CD4-positive, alpha-beta T cell treated with Interleukin-21 for 1 hour (primary cell): Measurements from ENCODE around the gene THUMPD3.

ENCODE experiments used
- DNase-seq: peaks from one replicate; pipeline ENCODE4 v3.0.0-alpha.2; 2020

THUMPD3 gene

DNA sequence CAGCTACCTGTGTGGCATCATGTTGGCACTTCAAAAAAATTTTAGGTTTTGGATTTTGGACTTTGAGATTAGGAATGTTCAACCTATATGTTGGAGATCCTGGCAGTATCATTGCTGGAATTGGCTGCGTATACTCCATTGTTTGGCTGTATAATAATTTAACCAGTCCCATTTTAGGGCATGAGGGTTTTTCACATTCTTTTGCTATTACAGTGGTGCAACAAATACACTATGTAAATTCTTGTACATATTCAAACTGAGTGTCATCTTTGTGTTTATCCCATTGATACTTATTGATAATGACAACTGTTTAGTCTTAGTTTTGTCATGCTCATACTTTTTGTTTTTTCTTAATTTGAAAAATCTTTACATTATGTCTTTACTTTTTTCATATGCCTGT lies 6.7 kb downstream of the THUMPD3 start:
- DNase-seq: no peak

DNA sequence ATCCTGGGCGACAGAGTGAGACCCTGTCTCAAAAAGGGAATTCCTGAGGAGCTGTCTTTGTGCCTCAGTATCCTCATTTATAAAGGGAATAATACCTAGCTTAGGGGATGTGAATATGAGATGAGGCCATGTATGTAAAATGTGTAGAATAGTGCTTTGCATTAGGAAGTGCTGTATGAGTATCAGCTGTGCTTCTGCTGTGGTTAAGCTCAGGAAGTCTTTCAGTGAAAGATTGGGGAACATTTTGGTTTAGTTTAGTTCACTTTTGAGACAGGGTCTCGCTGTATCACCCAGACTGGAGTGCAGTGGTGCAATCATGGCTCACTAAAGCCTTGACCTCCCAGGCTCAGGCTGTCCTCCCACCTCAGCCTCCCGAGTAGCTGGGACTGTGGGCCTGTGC lies 10.6 kb downstream of the THUMPD3 start:
- DNase-seq: no peak

DNA sequence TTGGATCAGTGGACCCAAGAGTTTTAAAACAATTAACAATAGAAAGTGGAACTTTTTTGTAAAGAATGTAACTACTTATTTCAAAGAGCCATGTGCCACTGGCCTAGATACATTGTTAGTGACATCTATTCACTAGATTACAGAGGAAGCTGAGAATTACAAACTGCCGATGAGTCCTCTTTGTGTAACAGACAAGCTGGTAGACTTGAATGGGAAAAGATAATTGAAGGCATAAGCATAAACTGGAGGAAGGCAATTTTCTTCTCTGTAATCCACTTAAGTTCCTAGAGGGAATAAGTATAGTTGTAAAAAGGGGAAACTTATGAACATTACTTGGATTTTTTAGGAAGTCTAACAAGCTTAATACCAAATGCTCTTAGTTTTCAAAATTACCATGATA lies 15.1 kb downstream of the THUMPD3 start:
- DNase-seq: no peak

GRCh38 chr3:9379327-9379726 lies 16.5 kb downstream of the THUMPD3 start:
- no peak for DNase-seq

DNA sequence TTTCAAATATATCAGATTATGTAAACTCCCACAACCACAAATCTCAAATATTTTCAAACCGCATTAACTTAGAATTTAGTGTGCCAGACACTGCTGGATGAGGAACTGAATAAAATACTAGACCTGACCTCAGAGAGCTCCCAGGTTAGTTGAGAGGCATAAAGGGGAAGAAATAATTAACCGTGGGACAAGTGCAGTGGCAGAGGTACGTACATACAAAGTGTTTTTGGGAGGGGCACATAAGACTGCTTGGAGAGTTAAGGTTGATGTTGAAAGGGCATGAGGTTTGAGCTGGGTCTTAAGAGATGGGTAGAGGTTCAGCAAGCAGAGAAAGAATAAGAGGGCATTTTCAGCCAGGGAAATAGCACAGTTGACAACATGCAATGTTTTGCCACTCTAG lies 17.2 kb downstream of the THUMPD3 start:
- DNase-seq: no peak

DNA sequence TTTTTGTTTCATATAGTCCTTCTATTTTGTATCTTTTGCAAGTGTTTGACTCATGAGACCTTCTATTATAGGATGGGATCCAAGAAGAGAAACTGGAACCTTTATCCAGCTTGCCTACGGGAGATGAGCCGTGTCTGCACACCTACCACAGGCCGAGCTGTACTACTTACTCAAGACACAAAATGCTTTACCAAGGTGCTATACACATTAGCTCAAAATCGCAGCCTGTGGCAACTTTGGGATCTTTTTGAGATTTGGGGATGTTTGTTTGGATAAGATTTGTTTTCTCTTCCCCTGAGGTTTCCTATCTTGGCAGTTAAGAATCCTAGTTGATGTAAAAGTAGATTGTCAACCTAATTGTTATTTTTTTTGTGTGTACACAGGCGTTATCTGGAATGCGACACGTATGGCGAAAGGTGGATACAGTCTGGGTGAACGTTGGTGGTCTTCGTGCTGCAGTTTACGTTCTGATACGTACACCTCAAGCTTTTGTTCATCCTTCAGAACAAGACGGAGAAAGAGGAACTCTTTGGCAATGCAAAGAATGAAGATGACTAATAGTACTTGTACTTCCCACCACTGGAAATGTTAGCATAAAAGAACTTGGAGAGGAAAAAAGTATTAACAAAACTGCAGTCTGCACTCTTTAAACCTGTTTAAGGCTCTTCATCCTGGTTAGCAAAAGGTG lies 21.4 kb downstream of the THUMPD3 start:
- no peak for DNase-seq

DNA sequence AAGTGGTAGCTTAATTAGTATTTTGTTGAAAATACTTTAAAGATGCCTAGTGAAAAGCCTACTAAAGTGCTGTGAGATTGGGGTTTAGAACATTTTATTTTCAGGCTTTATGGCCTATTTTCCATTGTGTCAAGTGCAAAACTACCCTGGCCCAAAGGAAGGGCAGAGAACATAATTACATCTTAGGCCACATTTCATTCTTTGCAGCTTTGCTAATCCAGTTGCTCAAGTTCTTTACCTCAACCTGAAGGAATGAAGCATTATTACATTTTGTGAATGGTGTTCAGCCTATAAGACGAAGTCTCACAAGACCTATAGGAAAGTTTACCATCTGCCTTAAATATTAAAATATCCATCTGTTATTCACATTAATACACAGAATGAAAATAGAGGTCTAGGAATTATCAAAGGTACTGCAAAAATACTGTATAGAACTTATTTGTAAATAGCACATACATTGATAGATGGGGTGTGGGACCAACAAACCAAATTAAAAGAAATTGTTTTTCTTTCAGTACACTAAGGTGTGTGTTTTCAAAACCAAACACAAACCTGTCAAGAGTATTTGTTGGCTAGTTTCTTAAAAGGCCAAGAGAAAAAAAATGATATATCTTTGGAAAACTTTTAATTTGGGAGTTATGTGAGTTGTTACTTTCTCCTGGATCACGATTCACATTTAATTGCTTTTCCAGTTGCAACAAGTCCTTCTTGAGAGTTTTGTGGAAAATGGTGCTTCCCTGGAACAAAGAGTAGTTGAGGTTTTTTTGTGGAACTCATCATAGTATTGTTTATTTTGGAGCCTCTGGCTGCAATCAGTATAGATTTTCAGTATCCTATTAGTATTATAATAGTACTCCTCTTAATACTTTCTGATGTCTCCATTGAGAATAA lies 22.6 kb downstream of the THUMPD3 start:
- no peak for DNase-seq

DNA sequence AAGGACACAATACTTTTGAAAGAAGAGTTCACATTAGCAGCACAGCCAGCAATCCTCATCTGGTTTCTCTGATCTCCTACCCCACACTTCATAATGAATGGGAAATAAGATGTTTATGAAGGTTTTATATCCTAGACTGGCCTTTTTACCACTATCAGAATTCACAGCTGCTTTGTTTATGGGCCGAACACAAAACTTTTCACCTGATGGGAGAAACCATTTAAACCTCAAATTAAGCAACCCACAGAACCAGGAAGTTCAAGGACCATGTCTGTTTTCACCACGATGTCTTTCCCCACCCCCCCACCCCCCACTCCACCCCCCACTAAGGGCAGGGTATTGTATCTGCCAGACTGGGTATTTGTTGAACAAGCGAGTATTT lies 23.2 kb downstream of the THUMPD3 start:
- DNase-seq: no peak

- no peak for DNase-seq
Observed at GRCh38 chr3:9386501-9387321, 23.9 kb downstream of the THUMPD3 start.

DNA sequence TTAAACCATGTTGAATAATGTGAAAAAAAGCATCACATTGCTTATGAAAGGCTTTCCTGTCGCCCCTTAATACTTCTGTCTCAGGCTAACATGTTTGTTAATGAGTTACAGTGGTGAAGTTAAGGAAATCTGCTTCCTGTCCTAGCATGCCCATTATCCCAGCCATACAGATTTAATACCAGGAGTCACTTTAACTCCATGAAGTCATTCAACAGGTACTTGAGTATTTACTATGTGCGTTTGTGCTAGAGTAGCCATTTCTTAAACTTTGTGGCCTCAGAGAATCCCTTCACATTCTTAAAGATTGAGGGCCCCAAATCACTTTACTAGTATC lies 24.4 kb downstream of the THUMPD3 start:
- DNase-seq: no peak

GRCh38 chr3:9388142-9388541 lies 25.3 kb downstream of the THUMPD3 start:
- DNase-seq: no peak

GRCh38 chr3:9388562-9389272 lies 25.9 kb downstream of the THUMPD3 start:
- no peak for DNase-seq

GRCh38 chr3:9390265-9390888 lies 27.5 kb downstream of the THUMPD3 start:
- DNase-seq: no peak

GRCh38 chr3:9392041-9392440 lies 29.2 kb downstream of the THUMPD3 start:
- DNase-seq: no peak

GRCh38 chr3:9395570-9396300 lies 32.9 kb downstream of the THUMPD3 start:
- no peak for DNase-seq

DNA sequence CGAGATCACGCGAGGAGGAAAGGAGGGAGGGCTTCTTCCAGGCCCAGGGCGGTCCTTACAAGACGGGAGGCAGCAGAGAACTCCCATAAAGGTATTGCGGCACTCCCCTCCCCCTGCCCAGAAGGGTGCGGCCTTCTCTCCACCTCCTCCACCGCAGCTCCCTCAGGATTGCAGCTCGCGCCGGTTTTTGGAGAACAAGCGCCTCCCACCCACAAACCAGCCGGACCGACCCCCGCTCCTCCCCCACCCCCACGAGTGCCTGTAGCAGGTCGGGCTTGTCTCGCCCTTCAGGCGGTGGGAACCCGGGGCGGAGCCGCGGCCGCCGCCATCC lies 33.4 kb downstream of the THUMPD3 start:
- DNase-seq: peak; percentile 86

DNA sequence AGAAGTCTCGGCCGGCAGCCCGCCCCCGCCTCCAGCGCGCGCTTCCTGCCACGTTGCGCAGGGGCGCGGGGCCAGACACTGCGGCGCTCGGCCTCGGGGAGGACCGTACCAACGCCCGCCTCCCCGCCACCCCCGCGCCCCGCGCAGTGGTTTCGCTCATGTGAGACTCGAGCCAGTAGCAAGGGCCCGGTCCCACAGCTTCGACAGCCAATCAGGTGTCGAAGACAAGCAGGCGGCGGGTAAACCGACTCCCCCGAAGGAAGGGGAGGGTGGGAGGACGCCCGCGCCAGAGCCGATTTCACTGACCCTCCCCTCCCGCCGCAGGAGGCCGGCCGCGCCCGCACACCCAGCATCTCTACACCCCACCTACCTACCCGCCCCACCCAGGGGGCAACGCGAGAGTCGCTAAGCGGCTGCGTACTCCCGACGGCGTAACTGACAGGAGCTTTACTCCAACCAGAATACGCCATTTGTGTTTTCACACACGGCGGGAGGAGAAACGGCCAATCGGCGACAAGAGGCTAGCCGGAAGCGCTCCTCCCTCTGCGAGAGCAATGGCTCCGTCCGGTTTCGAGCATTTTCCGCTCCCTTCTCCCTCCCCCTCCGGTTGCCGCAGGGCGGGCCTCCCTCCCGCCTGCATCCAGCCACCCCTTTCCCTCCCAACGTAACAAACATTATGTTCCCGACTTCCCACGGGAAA lies 33.9 kb downstream of the THUMPD3 start:
- DNase-seq: peak; percentile 99

- peak; percentile 99 for DNase-seq
Observed at GRCh38 chr3:9397332-9397905, 34.6 kb downstream of the THUMPD3 start, which contains the start of gene SETD5. TSS of gene SETD5 (plus strand) at chr3:9397615. CDS start at chr3:9428939, 31,324 bp downstream.

- DNase-seq: peak; percentile 37
Observed at GRCh38 chr3:9397906-9398699, 35.2 kb downstream of the THUMPD3 start.
